HG03432 (cell line): Measurements from ENCODE around the gene STK32B.
"Not testable (repeated sequence)": the region's sequence is repeated elsewhere in the genome, so short reads cannot be mapped to it uniquely, and the experiment has no call there.

Experiments used
- ATAC-seq: cut with Tn5 transposase; IDR thresholded peaks from one replicate; pipeline ENCODE4 v1.9.1; 2021; ENCODE audit warnings: mild to moderate bottlenecking, moderate library complexity; ENCODE audit not compliant: unreplicated experiment

Gene STK32B

DNA sequence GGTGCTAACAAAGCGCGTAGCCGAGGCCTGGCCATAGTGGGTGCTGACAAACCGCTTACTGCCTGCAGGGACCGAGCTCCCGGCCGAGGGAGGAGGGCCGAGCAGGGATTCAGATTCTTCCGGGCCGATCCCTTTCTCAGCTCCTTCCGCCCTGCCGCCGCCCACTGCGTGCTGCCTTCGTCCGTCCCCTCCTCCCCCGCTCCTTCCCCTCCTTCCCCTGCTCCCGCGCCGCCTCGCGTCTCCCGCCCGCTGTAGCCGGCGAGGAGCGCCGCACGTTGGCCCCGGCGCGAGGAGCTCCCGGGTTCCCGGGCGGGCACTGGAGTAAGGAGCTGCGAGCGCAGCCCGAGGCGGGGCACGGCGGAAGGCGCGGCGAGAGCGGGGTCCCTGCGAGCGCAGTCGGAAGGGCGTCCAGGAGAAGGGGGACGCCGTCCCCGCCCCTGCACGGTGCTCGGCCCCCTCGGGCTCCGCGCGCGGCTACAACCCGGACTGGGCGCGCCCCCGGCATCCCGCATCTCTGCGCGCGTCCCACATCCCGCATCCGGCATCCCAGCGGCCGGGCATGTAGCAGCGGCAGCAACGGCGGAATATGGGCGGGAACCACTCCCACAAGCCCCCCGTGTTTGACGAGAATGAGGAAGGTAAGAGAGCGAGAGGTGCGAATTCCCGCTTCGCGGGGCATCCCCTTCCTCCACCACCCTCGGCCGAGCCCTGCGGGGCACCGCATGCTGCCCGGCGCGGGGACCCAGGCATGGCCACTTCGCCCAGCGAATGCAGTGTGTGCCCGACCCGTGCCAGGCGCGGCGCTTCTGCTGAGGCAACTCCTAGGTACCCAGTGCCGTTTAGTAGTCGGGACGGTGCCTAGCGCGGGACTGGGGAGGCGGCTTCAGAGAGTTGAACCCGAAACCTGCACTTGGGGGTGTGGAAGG lies at the start of gene STK32B:
Gene STK32B, plus strand, starts transcription at position 203 of the 926 bp plus-strand sequence.
- no peak for ATAC-seq

GRCh38 chr4:5001641-5002040 lies 49.6 kb upstream of the STK32B start:
- ATAC-seq: not testable (repeated sequence)

DNA sequence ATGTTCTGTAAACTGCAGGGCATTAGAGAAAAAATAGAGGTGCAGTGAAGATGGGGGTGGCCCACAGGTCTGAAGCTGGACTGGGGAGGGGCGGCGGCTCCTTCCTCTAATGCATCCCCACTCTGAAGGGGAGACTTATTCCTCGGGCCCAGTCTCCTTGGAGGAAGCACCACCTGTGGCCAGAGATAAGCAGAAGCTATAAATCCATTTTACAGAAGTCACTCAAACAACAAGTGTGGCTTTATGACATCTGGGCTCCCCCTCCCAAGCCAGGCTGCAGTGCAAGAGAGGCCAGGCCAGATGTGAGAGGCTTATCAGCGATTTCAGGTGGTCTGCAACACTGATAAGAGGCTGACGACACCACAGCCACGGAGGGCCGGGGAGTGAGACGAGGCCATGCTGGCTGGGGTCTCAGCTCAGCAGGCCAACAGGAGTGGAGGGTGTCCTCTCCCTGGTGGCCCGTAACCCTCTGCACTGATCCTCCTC lies 47.9 kb upstream of the STK32B start:
- no peak for ATAC-seq

DNA sequence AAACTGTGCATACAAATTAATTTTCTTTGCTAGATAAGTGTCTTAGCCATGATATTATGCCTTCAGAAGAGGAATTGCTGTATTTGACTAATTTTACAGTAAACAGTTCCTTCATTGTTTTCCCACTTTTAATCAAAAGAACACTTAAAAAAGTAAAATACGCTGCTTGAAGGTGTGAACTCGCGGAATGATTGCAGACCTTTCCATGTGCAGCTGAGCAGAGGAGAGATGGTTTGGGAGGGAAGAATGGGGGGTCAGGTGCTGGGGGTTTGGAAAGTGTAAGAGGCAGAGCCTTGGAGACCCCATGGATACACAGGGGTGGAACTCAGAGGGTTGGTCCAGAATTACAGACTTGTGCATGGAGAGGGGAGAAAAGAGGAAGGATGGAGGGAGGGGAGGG lies 47.4 kb upstream of the STK32B start:
- ATAC-seq: no peak

GRCh38 chr4:5004496-5004895 lies 46.8 kb upstream of the STK32B start:
- no peak for ATAC-seq

GRCh38 chr4:5006932-5007331 lies 44.3 kb upstream of the STK32B start:
- not testable (repeated sequence) for ATAC-seq

- ATAC-seq: no peak
These were observed 41.5 kb upstream of the STK32B start for GRCh38 chr4:5009796-5010195.

DNA sequence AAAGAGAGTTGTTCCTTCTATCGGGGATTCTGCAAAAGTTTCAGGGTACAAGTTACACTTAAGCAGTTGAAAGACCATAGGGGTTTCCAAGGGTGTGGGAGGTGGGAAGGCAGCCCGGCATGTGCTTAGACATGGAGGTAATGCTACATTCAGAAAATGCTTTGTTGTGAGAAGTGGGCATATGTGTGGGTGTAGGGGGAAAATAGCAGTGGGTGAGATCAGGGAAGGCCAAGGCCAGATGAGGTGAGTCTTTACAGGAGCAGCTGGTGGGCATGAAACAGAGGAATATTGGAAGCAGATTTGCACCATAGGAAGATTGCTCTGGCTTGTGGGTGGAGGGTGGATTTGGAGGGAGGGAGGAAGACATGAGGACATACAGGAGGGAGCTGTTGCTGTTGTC lies 40.3 kb upstream of the STK32B start:
- ATAC-seq: no peak

GRCh38 chr4:5012244-5012898 lies 38.9 kb upstream of the STK32B start:
- ATAC-seq: no peak

- ATAC-seq: no peak
These were observed 38.3 kb upstream of the STK32B start for GRCh38 chr4:5012958-5013357.

DNA sequence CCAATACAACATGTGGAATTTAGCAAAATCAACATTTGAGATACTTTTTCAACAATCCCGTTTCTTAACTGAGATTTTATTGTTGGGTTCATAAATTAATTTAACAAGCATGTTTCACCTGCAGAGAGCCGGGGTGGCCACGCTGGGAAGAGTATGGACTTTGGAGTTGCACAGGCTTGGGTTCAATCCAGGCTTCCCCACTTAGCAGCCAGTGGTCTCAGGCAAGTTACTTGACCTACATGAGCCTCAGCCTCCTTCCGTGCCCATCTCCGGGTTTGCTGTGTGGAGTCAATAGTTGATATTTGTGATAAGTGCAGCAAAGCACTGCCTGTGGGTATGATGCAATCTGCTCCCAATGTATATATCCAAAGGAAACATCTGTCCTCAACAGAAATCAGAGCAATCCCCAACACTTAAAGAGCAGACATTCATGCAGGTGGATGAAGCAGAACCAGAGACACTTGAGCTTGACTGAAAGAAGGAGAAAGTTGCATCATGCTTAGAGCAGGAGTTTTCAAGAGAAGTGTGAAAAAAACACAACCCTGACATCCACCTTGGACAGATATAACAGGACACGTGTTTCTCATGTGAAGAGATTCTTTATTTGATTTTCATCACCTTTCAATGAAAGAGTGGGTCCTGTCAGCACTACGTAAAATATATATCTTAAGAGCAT lies 37.1 kb upstream of the STK32B start:
- no peak for ATAC-seq

GRCh38 chr4:5018096-5018495 lies 33.2 kb upstream of the STK32B start:
- ATAC-seq: no peak

GRCh38 chr4:5018603-5019002 lies 32.7 kb upstream of the STK32B start:
- no peak for ATAC-seq

- no peak for ATAC-seq
These were observed 32.0 kb upstream of the STK32B start, which contains the start of gene CYTL1 for GRCh38 chr4:5019274-5019673. Gene CYTL1, minus strand, starts transcription at chr4:5019458. Its CDS starts 13 bp downstream, at chr4:5019445.

DNA sequence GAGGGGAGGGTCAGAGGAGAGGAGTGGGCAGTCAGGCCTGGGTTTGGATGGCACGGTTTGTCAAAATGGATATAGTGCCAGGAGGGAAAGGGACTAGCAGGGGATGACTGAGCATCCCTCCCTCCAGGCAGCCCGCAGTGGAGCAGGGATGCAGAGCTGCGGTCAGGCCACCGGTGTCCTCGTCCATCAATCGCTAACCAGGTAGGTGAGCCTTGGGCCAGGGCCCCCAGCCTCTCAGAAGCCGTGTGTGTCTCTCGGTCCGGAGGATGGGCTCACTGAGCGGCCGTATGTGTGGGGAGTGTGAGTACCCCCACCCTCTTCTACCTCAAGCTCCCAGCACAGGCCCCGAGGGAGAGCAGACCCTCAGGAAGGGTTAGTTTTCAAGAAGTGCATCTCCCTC lies 31.5 kb upstream of the STK32B start:
- no peak for ATAC-seq

- ATAC-seq: no peak
These were observed 30.9 kb upstream of the STK32B start for GRCh38 chr4:5020341-5020740.

DNA sequence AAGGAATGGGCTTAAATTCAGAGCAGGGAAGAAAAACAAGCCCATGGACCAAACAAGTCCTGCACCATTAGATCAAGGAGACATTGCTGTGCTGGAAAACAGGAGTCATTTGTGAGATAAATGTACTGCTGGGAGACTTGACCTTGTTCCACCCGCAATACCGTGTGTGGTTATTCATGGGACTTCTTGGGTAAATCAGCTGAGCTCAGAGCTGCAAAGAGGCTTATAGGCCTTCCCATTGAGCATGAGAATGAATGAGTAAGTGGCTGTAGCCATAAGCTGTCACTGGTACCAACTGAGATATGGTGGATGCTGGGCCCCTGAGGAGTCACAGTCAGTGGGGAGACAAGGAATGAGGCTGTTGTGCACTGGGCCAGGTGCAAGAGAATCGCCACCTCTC lies 29.7 kb upstream of the STK32B start:
- ATAC-seq: no peak

- ATAC-seq: no peak
These were observed 26.6 kb upstream of the STK32B start for GRCh38 chr4:5024673-5025072.

DNA sequence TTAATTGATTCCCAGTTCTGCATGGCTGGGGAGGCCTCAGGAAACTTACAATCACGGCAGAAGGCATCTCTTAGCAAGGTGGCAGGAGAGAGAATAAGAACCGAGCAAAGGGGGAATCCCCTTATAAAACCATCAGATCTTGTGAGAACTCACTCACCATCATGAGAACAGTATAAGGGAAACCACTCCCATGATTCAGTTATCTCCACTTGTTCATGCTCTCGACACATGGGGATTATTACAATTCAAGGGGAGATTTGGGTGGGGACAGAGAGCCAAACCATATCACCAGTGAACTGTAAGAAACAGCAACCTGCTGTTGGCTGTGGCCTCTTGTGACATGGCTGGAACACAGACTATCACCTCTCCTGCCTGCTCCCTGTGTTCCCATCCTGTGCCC lies 24.9 kb upstream of the STK32B start:
- ATAC-seq: no peak

- ATAC-seq: no peak
These were observed 23.9 kb upstream of the STK32B start for GRCh38 chr4:5027346-5027745.

- no peak for ATAC-seq
These were observed 22.8 kb upstream of the STK32B start for GRCh38 chr4:5028480-5028879.
